OCI-LY7 (cell line): ENCODE measurements around the gene HMGA1.

ENCODE experiments used
- EZH2phosphoT487 ChIP-seq: fragments of 200-600 bp; sonication (generic); IDR thresholded peaks from 2 replicates; pipeline ENCODE4 v1.6.1; 2018; ENCODE audit warnings: low read depth, borderline replicate concordance, mild to moderate bottlenecking, mixed run types, antibody characterized with exemption, low read length, moderate library complexity, mixed read lengths
- TF ChIP-seq, protein P1 (sequence below): fragments of 200-600 bp; sonication (generic); conservative IDR thresholded peaks from 2 replicates; pipeline ENCODE4 v1.5.1; 2014; ENCODE audit warnings: mild to moderate bottlenecking, antibody characterized with exemption, low read length, moderate library complexity, mixed read lengths

DNA sequence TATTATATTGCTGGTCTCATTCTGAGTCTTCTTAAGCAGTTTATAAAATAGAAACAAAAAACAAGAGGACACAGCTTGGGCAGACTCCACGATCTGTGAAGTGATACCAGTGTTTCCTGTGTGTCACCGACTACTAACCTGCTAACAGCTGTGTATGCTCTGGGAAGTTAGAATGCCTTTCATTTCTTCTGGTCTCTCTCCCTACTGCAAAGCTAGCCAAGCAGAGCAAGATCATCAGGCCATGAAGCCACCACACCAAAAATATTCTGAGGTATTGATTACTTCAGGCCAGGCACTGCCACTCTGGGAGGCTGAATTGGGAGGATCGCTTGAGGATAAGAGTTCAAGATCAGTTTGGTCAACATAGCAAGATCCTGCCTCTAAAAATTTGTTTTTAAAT, 59.0 kb downstream of the HMGA1 start:
- TF ChIP-seq, protein P1, sequence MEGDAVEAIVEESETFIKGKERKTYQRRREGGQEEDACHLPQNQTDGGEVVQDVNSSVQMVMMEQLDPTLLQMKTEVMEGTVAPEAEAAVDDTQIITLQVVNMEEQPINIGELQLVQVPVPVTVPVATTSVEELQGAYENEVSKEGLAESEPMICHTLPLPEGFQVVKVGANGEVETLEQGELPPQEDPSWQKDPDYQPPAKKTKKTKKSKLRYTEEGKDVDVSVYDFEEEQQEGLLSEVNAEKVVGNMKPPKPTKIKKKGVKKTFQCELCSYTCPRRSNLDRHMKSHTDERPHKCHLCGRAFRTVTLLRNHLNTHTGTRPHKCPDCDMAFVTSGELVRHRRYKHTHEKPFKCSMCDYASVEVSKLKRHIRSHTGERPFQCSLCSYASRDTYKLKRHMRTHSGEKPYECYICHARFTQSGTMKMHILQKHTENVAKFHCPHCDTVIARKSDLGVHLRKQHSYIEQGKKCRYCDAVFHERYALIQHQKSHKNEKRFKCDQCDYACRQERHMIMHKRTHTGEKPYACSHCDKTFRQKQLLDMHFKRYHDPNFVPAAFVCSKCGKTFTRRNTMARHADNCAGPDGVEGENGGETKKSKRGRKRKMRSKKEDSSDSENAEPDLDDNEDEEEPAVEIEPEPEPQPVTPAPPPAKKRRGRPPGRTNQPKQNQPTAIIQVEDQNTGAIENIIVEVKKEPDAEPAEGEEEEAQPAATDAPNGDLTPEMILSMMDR: no peak
- TF ChIP-seq EZH2phosphoT487: no peak
